ENCODE results near the gene MRAS.

MRAS gene

GRCh38 chr3:138365253-138365555, 16.8 kb downstream of the MRAS start:
- DNase-seq (ENCODE audit: low read depth in 2 of 2), result no peak
- TF ChIP-seq CTCF (IDR thresholded peaks at IDR 0.05; ENCODE audit: low read depth, low read length), result no peak
- H3K4me3 ChIP-seq (replicated peaks in 1 of 2; ENCODE audit: low read depth in 2 of 2, low read length in 2 of 2), result no peak overlapping the region

GRCh38 chr3:138366006-138366759, 17.8 kb downstream of the MRAS start:
- no peak for TF ChIP-seq CTCF (IDR thresholded peaks at IDR 0.05; ENCODE audit: low read depth, low read length)
- no peak overlapping the region for H3K4me3 ChIP-seq (replicated peaks in 1 of 2; ENCODE audit: low read depth in 2 of 2, low read length in 2 of 2)
- DNase-seq (ENCODE audit: low read depth in 2 of 2), result no peak

- DNase-seq (ENCODE audit: low read depth in 2 of 2), result no peak
- no peak for TF ChIP-seq CTCF (IDR thresholded peaks at IDR 0.05; ENCODE audit: low read depth, low read length)
- H3K4me3 ChIP-seq (replicated peaks in 1 of 2; ENCODE audit: low read depth in 2 of 2, low read length in 2 of 2), result no peak overlapping the region
These were observed 19.0 kb downstream of the MRAS start for GRCh38 chr3:138367326-138367850.

- TF ChIP-seq CTCF (IDR thresholded peaks at IDR 0.05; ENCODE audit: low read depth, low read length), result no peak
- DNase-seq (ENCODE audit: low read depth in 2 of 2), result peak; percentile 30 to 42
- H3K4me3 ChIP-seq (replicated peaks in 1 of 2; ENCODE audit: low read depth in 2 of 2, low read length in 2 of 2), result no peak overlapping the region
These were observed 19.5 kb downstream of the MRAS start for GRCh38 chr3:138367911-138368310.

GRCh38 chr3:138369151-138369900, 20.9 kb downstream of the MRAS start:
- TF ChIP-seq CTCF (IDR thresholded peaks at IDR 0.05; ENCODE audit: low read depth, low read length), result no peak
- DNase-seq (ENCODE audit: low read depth in 2 of 2), result peak in 1 of 2 donors; percentile 17
- H3K4me3 ChIP-seq (replicated peaks in 1 of 2; ENCODE audit: low read depth in 2 of 2, low read length in 2 of 2), result no peak overlapping the region

GRCh38 chr3:138370321-138370720, 21.9 kb downstream of the MRAS start:
- no peak overlapping the region for H3K4me3 ChIP-seq (replicated peaks in 1 of 2; ENCODE audit: low read depth in 2 of 2, low read length in 2 of 2)
- DNase-seq (ENCODE audit: low read depth in 2 of 2), result no peak
- no peak for TF ChIP-seq CTCF (IDR thresholded peaks at IDR 0.05; ENCODE audit: low read depth, low read length)

Measured in cardiac fibroblast (primary cell).